ENCODE data around the gene PTBP3.
"Not testable (repeated sequence)": the region's sequence is repeated elsewhere in the genome, so short reads cannot be mapped to it uniquely, and the experiment has no call there.

The PTBP3 gene

GRCh38 chr9:112316258-112316943, 17.0 kb downstream of the PTBP3 start:
- no peak for DNase-seq

GRCh38 chr9:112315331-112316257, 17.8 kb downstream of the PTBP3 start:
- DNase-seq: no peak

GRCh38 chr9:112312139-112312538, 21.3 kb downstream of the PTBP3 start:
- no peak for DNase-seq

GRCh38 chr9:112311497-112311896, 21.9 kb downstream of the PTBP3 start:
- DNase-seq: no peak

GRCh38 chr9:112310826-112311225, 22.6 kb downstream of the PTBP3 start:
- no peak for DNase-seq

GRCh38 chr9:112308588-112308987, 24.8 kb downstream of the PTBP3 start:
- no peak for DNase-seq

- no peak for DNase-seq
Measured at GRCh38 chr9:112301420-112301819, 32.0 kb downstream of the PTBP3 start.

- no peak for DNase-seq
Measured at GRCh38 chr9:112299514-112299913, 33.9 kb downstream of the PTBP3 start.

- DNase-seq: no peak
Measured at GRCh38 chr9:112296929-112297328, 36.5 kb downstream of the PTBP3 start.

GRCh38 chr9:112295174-112295573, 38.2 kb downstream of the PTBP3 start:
- no peak for DNase-seq

GRCh38 chr9:112288029-112288428, 45.4 kb downstream of the PTBP3 start:
- no peak for DNase-seq

- DNase-seq: no peak
Measured at GRCh38 chr9:112286926-112287325, 46.5 kb downstream of the PTBP3 start.

GRCh38 chr9:112285056-112285455, 48.4 kb downstream of the PTBP3 start:
- no peak for DNase-seq

GRCh38 chr9:112283582-112284253, 49.7 kb downstream of the PTBP3 start:
- no peak for DNase-seq

- not testable (repeated sequence) for DNase-seq
Measured at GRCh38 chr9:112282841-112283240, 50.6 kb downstream of the PTBP3 start.

GRCh38 chr9:112280904-112281303, 52.5 kb downstream of the PTBP3 start:
- no peak for DNase-seq

GRCh38 chr9:112279501-112279900, 53.9 kb downstream of the PTBP3 start:
- DNase-seq: no peak

GRCh38 chr9:112278152-112278551, 55.3 kb downstream of the PTBP3 start:
- no peak for DNase-seq

- DNase-seq: no peak
Measured at GRCh38 chr9:112274600-112274999, 58.8 kb downstream of the PTBP3 start.

GRCh38 chr9:112273876-112274275, 59.5 kb downstream of the PTBP3 start:
- no peak for DNase-seq

GRCh38 chr9:112271466-112272098, 61.8 kb downstream of the PTBP3 start:
- no peak for DNase-seq

- no peak for DNase-seq
Measured at GRCh38 chr9:112268413-112268812, 65.0 kb downstream of the PTBP3 start.

- DNase-seq: not testable (repeated sequence)
Measured at GRCh38 chr9:112267086-112267485, 66.3 kb downstream of the PTBP3 start.

All from right forelimb (tissue), 1 donor.